Activated CD4-positive, alpha-beta T cell treated with anti-CD3 and anti-CD28 coated beads for 48 hours (primary cell): ENCODE measurements around the gene ATF6B.

Experiments used
- DNase-seq: peaks from one replicate; pipeline ENCODE4 v3.0.0-alpha.2; 2020

The ATF6B gene

GRCh38 chr6:32127717-32128592 is at the start of gene ATF6B:
Gene ATF6B, minus strand, starts transcription at chr6:32128246. Its CDS starts 39 bp downstream, at chr6:32128207.
- DNase-seq: peak; percentile 98

GRCh38 chr6:32177183-32177787 is 49.2 kb upstream of the ATF6B start:
- peak; percentile 53 for DNase-seq

GRCh38 chr6:32176476-32177182 is 48.6 kb upstream of the ATF6B start:
- no peak for DNase-seq

- DNase-seq: peak; percentile 98
Observed at GRCh38 chr6:32175711-32176475, 47.8 kb upstream of the ATF6B start, which contains the start of gene AGPAT1. Gene AGPAT1, minus strand, starts transcription at chr6:32176084. Its CDS starts 4,588 bp downstream, at chr6:32171496.

- no peak for DNase-seq
Observed at GRCh38 chr6:32175322-32175710, 47.3 kb upstream of the ATF6B start.

GRCh38 chr6:32174416-32174815 is 46.4 kb upstream of the ATF6B start:
- no peak for DNase-seq

GRCh38 chr6:32173051-32173727 is 45.1 kb upstream of the ATF6B start:
- DNase-seq: no peak

- no peak for DNase-seq
Observed at GRCh38 chr6:32171234-32171633, 43.2 kb upstream of the ATF6B start.

- DNase-seq: no peak
Observed at GRCh38 chr6:32170294-32170693, 42.2 kb upstream of the ATF6B start.

GRCh38 chr6:32168807-32169591 is 41.0 kb upstream of the ATF6B start:
- no peak for DNase-seq

GRCh38 chr6:32168350-32168749 is 40.3 kb upstream of the ATF6B start:
- no peak for DNase-seq

GRCh38 chr6:32167761-32168262 is 39.8 kb upstream of the ATF6B start:
- no peak for DNase-seq

- no peak for DNase-seq
Observed at GRCh38 chr6:32167154-32167760, 39.2 kb upstream of the ATF6B start.

GRCh38 chr6:32166411-32167061 is 38.5 kb upstream of the ATF6B start:
- DNase-seq: no peak

GRCh38 chr6:32164295-32164694 is 36.2 kb upstream of the ATF6B start, which contains the start of gene EGFL8:
Gene EGFL8, plus strand, starts transcription at chr6:32164595. Its CDS starts 1,571 bp downstream, at chr6:32166166.
- DNase-seq: no peak

- no peak for DNase-seq
Observed at GRCh38 chr6:32163559-32164258, 35.7 kb upstream of the ATF6B start.

- DNase-seq: no peak
Observed at GRCh38 chr6:32158052-32158451, 30.0 kb upstream of the ATF6B start.

- no peak for DNase-seq
Observed at GRCh38 chr6:32156891-32157290, 28.8 kb upstream of the ATF6B start.

- peak; percentile 70 for DNase-seq
Observed at GRCh38 chr6:32154514-32155161, 26.6 kb upstream of the ATF6B start.
